Caco-2 (cell line): ENCODE results near the gene ELK4. TPM values are rescaled to one million over a fixed set of nuclear protein-coding genes. Genes with fewer than 3 reads are reported as not detected.

Experiments used
- BruUV-seq: library from RNA; stranded (reverse); fragments of 400-500 nt; replicated peaks from 2 replicates; lab custom pipeline; 2021; lab: Mats Ljungman, UMichigan
- CTCF ChIA-PET: fragments of 300-600 bp; sonication (Branson Sonifier 250); formaldehyde crosslinking; loops from one replicate; lab custom pipeline; 2022; ENCODE audit warnings: antibody characterized with exemption; lab: Charles Lee
- POLR2A ChIA-PET: fragments of 300-600 bp; sonication (Branson Sonifier 250); formaldehyde crosslinking; loops from one replicate; lab custom pipeline; 2022; ENCODE audit warnings: antibody characterized with exemption; lab: Charles Lee
- DNase-seq, 2 experiments: peaks; one replicate each; pipeline versions ENCODE4 v3.0.0 to v3.0.0-alpha.2; 2020 to 2022
- H3K27me3 ChIP-seq: replicated peaks from 2 replicates; pipeline ENCODE4 v1.6.0; 2011; ENCODE audit warnings: low read length; ENCODE audit not compliant: control insufficient read depth, insufficient read depth
- H3K36me3 ChIP-seq: 2 replicates; pipeline ENCODE4 v1.5.1; 2011; ENCODE audit warnings: low read length; ENCODE audit not compliant: control insufficient read depth, insufficient read depth
- H3K4me1 ChIP-seq: fragments of 250-450 bp; sonication (Bioruptor Pico); 2 replicates; pipeline ENCODE4 v1.5.1; 2020; ENCODE audit warnings: mild to moderate bottlenecking
- H3K4me3 ChIP-seq: 2 replicates; pipeline ENCODE4 v1.5.1; 2011; ENCODE audit warnings: low read depth, mild to moderate bottlenecking, control low read depth, low read length
- H3K9me3 ChIP-seq: fragments of 250-450 bp; sonication (Bioruptor Pico); 2 replicates; pipeline ENCODE4 v1.5.1; 2020; ENCODE audit warnings: mild to moderate bottlenecking, moderate library complexity
- H3K27ac Mint-ChIP-seq: one replicate; pipeline ENCODE4 v1.8.0; 2022; ENCODE audit warnings: mixed read lengths; ENCODE audit not compliant: unreplicated experiment
- H3K27me3 Mint-ChIP-seq: one replicate; pipeline ENCODE4 v1.8.0; 2022; ENCODE audit warnings: mixed read lengths; ENCODE audit not compliant: insufficient read depth, unreplicated experiment
- H3K36me3 Mint-ChIP-seq: one replicate; pipeline ENCODE4 v1.8.0; 2022; ENCODE audit warnings: mild to moderate bottlenecking, mixed read lengths; ENCODE audit not compliant: insufficient read depth, unreplicated experiment
- H3K4me1 Mint-ChIP-seq: one replicate; pipeline ENCODE4 v1.8.0; 2022; ENCODE audit warnings: low read depth, mixed read lengths; ENCODE audit not compliant: unreplicated experiment
- H3K4me3 Mint-ChIP-seq: one replicate; pipeline ENCODE4 v1.8.0; 2022; ENCODE audit warnings: mild to moderate bottlenecking, moderate library complexity, mixed read lengths; ENCODE audit not compliant: unreplicated experiment
- H3K9me3 Mint-ChIP-seq: one replicate; pipeline ENCODE4 v1.8.0; 2022; ENCODE audit warnings: mixed read lengths; ENCODE audit not compliant: unreplicated experiment
- intact Hi-C: fragments of 100-400 bp; cut with micrococcal nuclease; formaldehyde crosslinking; loops from one replicate; pipeline ENCODE4 v1.10.0; 2022; ENCODE audit not compliant: unreplicated experiment
- total RNA-seq: library from RNA; stranded (reverse); gene quantifications from 2 replicates; pipeline ENCODE4 v1.2.3, GENCODE V29; 2022
- TF ChIP-seq, protein P1 (sequence below), 2 experiments: fragments of 200-600 bp in 1 of 2; IDR thresholded peaks; 1 replicate in 1 of 2; 2 replicates in 1 of 2; pipeline versions ENCODE4 v1.5.1 to v1.8.0; 2011 to 2022; ENCODE audit warnings: antibody characterized with exemption in 1 of 2, control low read depth in 1 of 2, inconsistent platforms in 1 of 2, low read depth in 1 of 2, low read length in 1 of 2, mild to moderate bottlenecking in 1 of 2, moderate library complexity in 1 of 2; ENCODE audit not compliant: insufficient read depth in 1 of 2, severe bottlenecking in 1 of 2, unreplicated experiment in 1 of 2

The ELK4 gene
- total RNA-seq, 1 experiment from 2014 or later, result 14.4 TPM

GRCh38 chr1:205658943-205659581 is 27.3 kb upstream of the ELK4 start:
- H3K4me3 ChIP-seq, result no peak overlapping the region
- no peaks in the 10 kb centered on the region for H3K4me1 ChIP-seq
- H3K4me3 Mint-ChIP-seq, result no peak overlapping the region
- CTCF ChIA-PET, result interaction anchor here (0.6 to 4.1 kb wide), 28 partner anchors 9 to 318 kb away, joined by 3 to 95 read pairs (median 8); partner anchors contain the start of genes ELK4 and SLC45A3
- TF ChIP-seq, protein P1, sequence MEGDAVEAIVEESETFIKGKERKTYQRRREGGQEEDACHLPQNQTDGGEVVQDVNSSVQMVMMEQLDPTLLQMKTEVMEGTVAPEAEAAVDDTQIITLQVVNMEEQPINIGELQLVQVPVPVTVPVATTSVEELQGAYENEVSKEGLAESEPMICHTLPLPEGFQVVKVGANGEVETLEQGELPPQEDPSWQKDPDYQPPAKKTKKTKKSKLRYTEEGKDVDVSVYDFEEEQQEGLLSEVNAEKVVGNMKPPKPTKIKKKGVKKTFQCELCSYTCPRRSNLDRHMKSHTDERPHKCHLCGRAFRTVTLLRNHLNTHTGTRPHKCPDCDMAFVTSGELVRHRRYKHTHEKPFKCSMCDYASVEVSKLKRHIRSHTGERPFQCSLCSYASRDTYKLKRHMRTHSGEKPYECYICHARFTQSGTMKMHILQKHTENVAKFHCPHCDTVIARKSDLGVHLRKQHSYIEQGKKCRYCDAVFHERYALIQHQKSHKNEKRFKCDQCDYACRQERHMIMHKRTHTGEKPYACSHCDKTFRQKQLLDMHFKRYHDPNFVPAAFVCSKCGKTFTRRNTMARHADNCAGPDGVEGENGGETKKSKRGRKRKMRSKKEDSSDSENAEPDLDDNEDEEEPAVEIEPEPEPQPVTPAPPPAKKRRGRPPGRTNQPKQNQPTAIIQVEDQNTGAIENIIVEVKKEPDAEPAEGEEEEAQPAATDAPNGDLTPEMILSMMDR (IDR thresholded peaks at IDR 0.05; ENCODE audit: insufficient read depth in 1 of 2, low read depth in 1 of 2, low read length in 1 of 2, severe bottlenecking in 1 of 2, unreplicated experiment in 1 of 2), result peak; percentile 85 to 90
- no peaks in the 10 kb centered on the region for H3K9me3 Mint-ChIP-seq
- H3K36me3 Mint-ChIP-seq, result no peaks in the 10 kb centered on the region
- intact Hi-C loops, result loop anchor here (1.0 to 5.0 kb wide), 2 partner anchors 52 to 318 kb away; no protein-coding TSS in a partner anchor
- H3K27ac Mint-ChIP-seq, result no peak overlapping the region
- BruUV-seq, result no TSS peak
- H3K27me3 Mint-ChIP-seq, result no peaks in the 10 kb centered on the region
- H3K4me1 Mint-ChIP-seq, result no peaks in the 10 kb centered on the region
- POLR2A ChIA-PET, result no interaction called here
- H3K36me3 ChIP-seq, result no peaks in the 10 kb centered on the region
- DNase-seq, result peak; percentile 70 to 81
- H3K9me3 ChIP-seq, result no peaks in the 10 kb centered on the region
- H3K27me3 ChIP-seq, result no peaks in the 10 kb centered on the region

DNA sequence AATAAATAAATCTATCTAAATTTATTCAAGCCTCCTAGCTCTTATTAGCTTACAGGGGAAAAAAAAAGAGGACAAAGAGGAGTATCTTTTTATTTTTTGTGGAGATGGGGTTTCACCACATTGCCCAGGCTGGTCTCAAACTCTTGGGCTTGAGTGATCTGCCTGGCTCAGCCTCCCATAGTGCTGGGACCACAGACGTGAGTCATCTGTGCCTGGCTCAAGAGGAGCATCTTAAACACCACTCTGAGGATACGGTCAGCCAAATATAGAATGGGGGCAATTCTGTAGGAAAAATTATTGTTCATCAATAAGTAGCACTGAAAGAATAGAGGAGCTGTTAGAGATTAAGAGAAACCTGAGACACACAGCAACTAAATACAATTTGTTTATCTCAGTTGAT is 24.4 kb upstream of the ELK4 start:
- BruUV-seq, result no TSS peak
- no peaks in the 10 kb centered on the region for H3K27me3 ChIP-seq
- CTCF ChIA-PET, result interaction anchor here (0.7 to 2.7 kb wide), 2 partner anchors 64 to 171 kb away, joined by 5 to 17 read pairs; no protein-coding TSS in a partner anchor
- DNase-seq, result no peak
- Mint-ChIP-seq H3K36me3 (no peaks in the 10 kb centered on the region), H3K4me1 (no peaks in the 10 kb centered on the region), H3K9me3 (no peaks in the 10 kb centered on the region), H3K27ac (no peak overlapping the region), H3K4me3 (no peak overlapping the region), H3K27me3 (no peaks in the 10 kb centered on the region)
- POLR2A ChIA-PET, result no interaction called here
- H3K9me3 ChIP-seq, result no peaks in the 10 kb centered on the region
- H3K4me3 ChIP-seq, result no peak overlapping the region
- H3K36me3 ChIP-seq, result no peaks in the 10 kb centered on the region
- H3K4me1 ChIP-seq, result no peaks in the 10 kb centered on the region
- TF ChIP-seq, protein P1 (IDR thresholded peaks at IDR 0.05; ENCODE audit: insufficient read depth in 1 of 2, low read depth in 1 of 2, low read length in 1 of 2, severe bottlenecking in 1 of 2, unreplicated experiment in 1 of 2), result no peak
- intact Hi-C loops, result loop anchor here (2.0 to 5.0 kb wide), 2 partner anchors 23 to 321 kb away; partner anchors contain the start of gene ELK4

DNA sequence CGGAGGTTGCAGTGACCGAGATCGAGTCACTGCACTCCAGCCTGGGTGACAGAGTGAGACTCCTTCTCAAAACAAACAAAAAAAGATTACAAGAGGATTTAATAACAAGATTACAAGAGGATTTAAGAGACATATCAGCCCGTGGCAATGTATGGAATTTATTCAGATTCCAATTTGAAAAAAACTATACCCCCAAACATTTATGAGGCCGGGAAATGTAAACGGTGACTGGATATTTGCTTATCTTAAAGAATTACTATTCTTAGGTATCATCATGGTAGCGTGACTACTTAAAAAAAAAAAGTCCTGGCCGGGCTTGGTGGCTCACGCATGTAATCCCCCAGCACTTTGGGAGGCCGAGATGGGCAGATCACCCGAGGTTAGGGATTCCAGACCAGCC is 21.2 kb upstream of the ELK4 start:
- Mint-ChIP-seq H3K4me3 (no peak overlapping the region), H3K4me1 (no peaks in the 10 kb centered on the region), H3K27me3 (no peaks in the 10 kb centered on the region), H3K27ac (no peak overlapping the region), H3K9me3 (no peaks in the 10 kb centered on the region), H3K36me3 (no peaks in the 10 kb centered on the region)
- no peaks in the 10 kb centered on the region for H3K27me3 ChIP-seq
- no peak overlapping the region for H3K4me3 ChIP-seq
- BruUV-seq, result no TSS peak
- H3K4me1 ChIP-seq, result no peaks in the 10 kb centered on the region
- POLR2A ChIA-PET, result no interaction called here
- CTCF ChIA-PET, result interaction anchor here (0.7 to 1.0 kb wide), 2 partner anchors 61 to 174 kb away, joined by 3 read pairs; no protein-coding TSS in a partner anchor
- intact Hi-C loops, result no loop called here
- no peaks in the 10 kb centered on the region for H3K9me3 ChIP-seq
- H3K36me3 ChIP-seq, result no peaks in the 10 kb centered on the region
- TF ChIP-seq, protein P1 (IDR thresholded peaks at IDR 0.05; ENCODE audit: insufficient read depth in 1 of 2, low read depth in 1 of 2, low read length in 1 of 2, severe bottlenecking in 1 of 2, unreplicated experiment in 1 of 2), result no peak
- DNase-seq, result no peak
